Superior temporal gyrus (tissue), 1 donor: ENCODE results near the gene TMEM212.
"Not testable (repeated sequence)": the region's sequence is repeated elsewhere in the genome, so short reads cannot be mapped to it uniquely, and the experiment has no call there.

ENCODE experiments used
- DNase-seq: peaks from one replicate; pipeline ENCODE4 v3.0.0-alpha.2; 2016; ENCODE audit errors: extremely low spot score

The TMEM212 gene

DNA sequence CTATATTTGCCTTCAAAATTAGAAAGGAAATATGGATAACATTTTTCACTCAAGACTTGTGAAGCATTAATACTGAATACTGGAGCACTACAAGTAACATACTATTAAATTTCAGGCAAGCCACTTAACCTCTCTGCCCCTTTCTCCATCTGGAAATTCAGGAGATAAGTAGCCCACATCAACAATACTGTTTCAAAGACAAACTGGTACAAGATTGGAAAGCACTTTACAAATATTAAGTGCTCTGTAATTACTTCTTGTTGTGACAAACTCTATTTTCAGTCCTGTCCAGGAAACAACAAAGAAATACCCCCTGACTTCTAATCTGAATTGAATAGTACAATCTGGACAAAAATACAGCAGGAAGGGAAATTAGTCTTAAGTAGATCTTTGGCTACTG lies 49.3 kb downstream of the TMEM212 start:
- DNase-seq, result no peak

GRCh38 chr3:171895291-171895690 lies 52.1 kb downstream of the TMEM212 start:
- DNase-seq, result no peak

GRCh38 chr3:171895900-171896299 lies 52.8 kb downstream of the TMEM212 start:
- DNase-seq, result no peak

GRCh38 chr3:171896316-171896715 lies 53.2 kb downstream of the TMEM212 start:
- no peak for DNase-seq

- no peak for DNase-seq
These were observed 55.0 kb downstream of the TMEM212 start for GRCh38 chr3:171898192-171898591.

- no peak for DNase-seq
These were observed 57.3 kb downstream of the TMEM212 start for GRCh38 chr3:171900446-171900845.

DNA sequence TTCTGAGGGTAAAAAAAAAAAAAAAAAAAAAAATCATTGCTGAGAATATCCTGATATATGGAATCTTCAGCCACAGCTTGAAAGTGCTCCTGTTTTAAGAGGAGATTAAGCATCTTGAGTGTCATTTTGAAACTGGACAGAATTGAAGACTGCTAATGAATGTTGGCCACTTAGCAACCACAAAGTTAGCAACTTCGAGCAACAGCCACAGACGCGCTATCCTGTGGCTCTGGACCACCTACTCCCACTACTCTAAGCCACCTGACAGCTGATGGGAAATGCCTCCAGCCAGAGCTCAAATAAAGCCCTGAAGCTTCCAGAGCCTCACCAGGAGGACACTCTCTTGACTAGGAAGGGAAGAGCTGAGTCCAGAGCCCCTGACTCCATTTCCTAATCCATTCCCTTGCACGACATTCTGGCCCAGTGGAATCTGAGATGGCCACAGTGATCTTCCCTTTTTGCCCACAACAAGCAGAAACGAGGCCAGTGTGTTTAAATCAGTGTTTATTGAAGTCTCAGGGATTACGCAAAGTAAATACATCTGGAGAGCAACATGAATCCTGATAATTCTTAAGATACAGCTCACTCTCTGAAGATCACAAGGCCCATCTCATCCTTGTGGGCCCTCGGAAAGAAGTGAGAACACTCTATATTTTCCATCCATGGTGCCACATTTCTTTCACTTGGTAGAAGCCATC lies 58.6 kb downstream of the TMEM212 start:
- DNase-seq, result no peak

- DNase-seq, result no peak
These were observed 61.7 kb downstream of the TMEM212 start for GRCh38 chr3:171904829-171905228.

- not testable (repeated sequence) for DNase-seq
These were observed 63.4 kb downstream of the TMEM212 start for GRCh38 chr3:171906503-171906902.

GRCh38 chr3:171906951-171907676 lies 64.0 kb downstream of the TMEM212 start:
- no peak for DNase-seq

DNA sequence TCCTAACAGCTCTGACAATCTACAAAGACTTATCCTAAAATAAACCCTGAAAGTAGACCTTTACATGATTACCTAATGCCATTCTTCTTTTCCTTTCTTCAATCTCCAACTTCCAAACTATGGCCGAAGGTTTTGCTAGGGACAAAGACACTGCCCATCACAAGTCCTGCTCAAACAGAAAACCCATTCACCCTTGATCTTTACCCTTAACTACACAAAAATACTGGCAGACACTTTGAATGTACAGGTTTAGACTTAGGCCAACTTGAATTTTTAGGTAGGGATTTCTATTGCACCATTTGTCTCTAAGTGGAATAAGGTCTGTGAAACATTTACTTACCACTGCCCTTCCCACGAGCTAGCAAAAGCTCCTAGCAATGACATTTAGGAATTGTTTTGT lies 64.6 kb downstream of the TMEM212 start:
- no peak for DNase-seq

DNA sequence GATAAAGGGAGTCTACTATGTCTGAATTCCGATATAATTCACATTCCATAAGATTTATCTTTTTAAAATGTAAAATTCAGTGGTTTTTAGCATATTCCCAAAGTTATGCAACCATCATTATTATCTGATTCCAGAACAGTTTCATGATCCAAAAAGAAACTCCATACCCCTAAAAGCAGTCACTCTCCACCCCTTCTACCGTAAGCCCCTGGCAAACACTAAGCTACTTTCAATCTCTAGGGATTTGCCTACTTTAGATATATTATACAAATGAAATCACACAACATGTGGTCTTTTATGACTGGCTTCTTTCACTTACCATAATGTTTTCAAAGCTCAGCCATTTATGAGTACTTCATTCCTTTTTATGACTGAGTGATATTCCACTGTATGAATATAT lies 65.6 kb downstream of the TMEM212 start:
- no peak for DNase-seq
